Testis (tissue), 2 donors: ENCODE data around the gene XIRP2.

Source experiments
- POLR2A ChIP-seq: fragments of 450-650 bp; IDR thresholded peaks from one replicate; pipeline ENCODE4 v1.6.1; 2017; ENCODE audit warnings: antibody characterized with exemption, mild to moderate bottlenecking, moderate library complexity
- TF ChIP-seq, protein P1 (sequence below), 3 experiments: fragments of 450-650 bp in 2 of 3; fragments of 200-600 bp in 1 of 3; sonication (generic) in 1 of 3; IDR thresholded peaks; one replicate each; pipeline ENCODE4 v1.5.1; 2016 to 2019; ENCODE audit warnings: antibody characterized with exemption in 3 of 3, mild to moderate bottlenecking in 2 of 3, moderate library complexity in 1 of 3

DNA sequence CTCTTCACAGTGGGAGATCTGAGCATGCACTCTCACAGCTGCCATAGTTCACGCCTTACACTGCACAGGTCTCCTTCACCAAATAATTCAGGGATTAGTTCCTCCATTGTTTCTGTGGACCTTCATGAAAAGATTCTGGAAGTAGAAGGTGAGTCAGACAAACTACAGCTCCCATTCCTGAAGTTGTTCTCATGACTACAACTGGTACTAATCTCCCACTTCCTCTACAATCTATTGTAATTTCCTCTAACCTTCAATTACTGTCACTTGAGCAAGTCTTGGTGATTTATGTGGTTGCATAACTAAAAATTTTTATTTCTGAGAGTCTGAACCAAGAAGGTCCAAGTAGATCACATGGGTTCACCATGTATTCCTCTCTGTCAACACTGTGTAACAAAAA is 128.7 kb downstream of the XIRP2 start:
- TF ChIP-seq, protein P1, sequence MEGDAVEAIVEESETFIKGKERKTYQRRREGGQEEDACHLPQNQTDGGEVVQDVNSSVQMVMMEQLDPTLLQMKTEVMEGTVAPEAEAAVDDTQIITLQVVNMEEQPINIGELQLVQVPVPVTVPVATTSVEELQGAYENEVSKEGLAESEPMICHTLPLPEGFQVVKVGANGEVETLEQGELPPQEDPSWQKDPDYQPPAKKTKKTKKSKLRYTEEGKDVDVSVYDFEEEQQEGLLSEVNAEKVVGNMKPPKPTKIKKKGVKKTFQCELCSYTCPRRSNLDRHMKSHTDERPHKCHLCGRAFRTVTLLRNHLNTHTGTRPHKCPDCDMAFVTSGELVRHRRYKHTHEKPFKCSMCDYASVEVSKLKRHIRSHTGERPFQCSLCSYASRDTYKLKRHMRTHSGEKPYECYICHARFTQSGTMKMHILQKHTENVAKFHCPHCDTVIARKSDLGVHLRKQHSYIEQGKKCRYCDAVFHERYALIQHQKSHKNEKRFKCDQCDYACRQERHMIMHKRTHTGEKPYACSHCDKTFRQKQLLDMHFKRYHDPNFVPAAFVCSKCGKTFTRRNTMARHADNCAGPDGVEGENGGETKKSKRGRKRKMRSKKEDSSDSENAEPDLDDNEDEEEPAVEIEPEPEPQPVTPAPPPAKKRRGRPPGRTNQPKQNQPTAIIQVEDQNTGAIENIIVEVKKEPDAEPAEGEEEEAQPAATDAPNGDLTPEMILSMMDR (IDR thresholded peaks at IDR 0.05) = no peak
- TF ChIP-seq POLR2A = no peak
